ENCODE data around the gene ATP11B. TPM values are rescaled to one million over a fixed set of nuclear protein-coding genes. Genes with fewer than 3 reads are reported as not detected.

Gene ATP11B
- total and polyA plus RNA-seq, 10 of the 15 experiments (the other 5 are each of a cell fraction or from before 2014, with no cell fraction given): 10.3 to 66.9 (median 36.7) TPM

DNA sequence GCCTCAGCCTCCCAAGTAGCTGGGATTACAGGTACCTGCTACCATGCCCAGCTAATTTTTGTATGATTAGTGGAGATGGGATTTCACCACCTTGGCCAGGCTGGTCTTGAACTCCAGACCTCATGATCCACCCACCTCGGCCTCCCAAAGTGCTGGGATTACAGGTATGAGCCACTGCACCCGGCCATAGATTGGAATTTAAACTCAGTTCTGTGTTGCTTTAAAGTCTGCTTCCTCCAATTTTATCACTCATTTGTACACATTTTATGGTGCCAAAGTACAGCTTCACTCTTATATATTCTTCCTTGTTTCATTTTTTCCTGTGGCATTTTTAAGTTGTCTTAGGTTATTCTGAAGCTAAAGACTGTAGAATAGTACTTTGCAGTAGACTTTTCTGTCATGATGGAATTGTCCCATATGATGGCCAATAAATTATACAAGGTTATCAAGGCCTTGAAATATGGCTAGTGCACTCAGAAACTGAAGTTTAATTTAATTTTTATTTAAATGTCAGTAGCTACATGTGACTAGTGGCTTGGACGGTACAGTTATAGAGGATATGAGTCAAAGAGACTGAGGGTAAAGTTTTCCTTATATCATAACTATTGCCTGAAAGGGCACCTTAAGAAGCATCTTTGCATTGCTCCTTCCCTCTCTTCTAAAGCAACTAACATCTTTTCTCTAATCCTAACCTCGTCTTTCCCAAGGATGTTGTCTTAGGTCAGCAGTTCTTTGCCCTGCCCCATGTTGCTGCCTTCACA lies 28.1 kb downstream of the ATP11B start:
- no peaks in the 10 kb centered on the region for H4K20me1 ChIP-seq (ENCODE audit: control insufficient read depth, insufficient read depth)
- no peak overlapping the region for H3K27ac ChIP-seq (ENCODE audit: control insufficient read depth, insufficient read depth)
- H3K36me3 ChIP-seq (ENCODE audit: control insufficient read depth in 2 of 2, insufficient read depth in 2 of 2, low read length in 1 of 2): peaks cover 0 to 7% of the 10 kb centered on the region in 2 experiments
- no peaks in the 10 kb centered on the region for H3K27me3 ChIP-seq (replicated peaks in 1 of 2; ENCODE audit: control insufficient read depth in 2 of 2, insufficient read depth in 2 of 2, low read length in 1 of 2)
- ChIA-PET RAD21 (ENCODE audit: unreplicated experiment) (no interaction called here), CTCF (interaction anchor here (1.7 kb wide), 1 partner anchor 107 kb away, joined by 6 read pairs; no protein-coding TSS in a partner anchor), SMC1A (ENCODE audit: uncharacterized antibody, unreplicated experiment) (interaction anchor here (0.6 to 1.4 kb wide), 3 partner anchors 26 to 948 kb away, joined by 4 read pairs; no protein-coding TSS in a partner anchor), POLR2A (no interaction called here)
- H3K79me2 ChIP-seq (ENCODE audit: control insufficient read depth, insufficient read depth, low read length): peaks cover 44% of the 10 kb centered on the region
- no peak for ATAC-seq
- no peak overlapping the region for H2AFZ ChIP-seq (ENCODE audit: control insufficient read depth, low read depth, low read length)
- no peak overlapping the region for H3K4me3 ChIP-seq
- no peak overlapping the region for H3K4me2 ChIP-seq (ENCODE audit: control insufficient read depth, insufficient read depth)
- H3K9me3 ChIP-seq (replicated peaks; ENCODE audit: control insufficient read depth, insufficient read depth, low read length): no peaks in the 10 kb centered on the region; the same call in 1 of the 3 replicates
- no TSS peak for BruUV-seq (replicated peaks)
- TF ChIP-seq EP300 (IDR thresholded peaks at IDR 0.05; ENCODE audit: borderline replicate concordance in 1 of 2, control insufficient read depth in 1 of 2, low read depth in 2 of 2, low read length in 2 of 2) (no peak), HDGF (IDR thresholded peaks at IDR 0.05) (no peak), RAD51 (IDR thresholded peaks at IDR 0.05) (no peak), SUPT20H (IDR thresholded peaks at IDR 0.05; ENCODE audit: borderline replicate concordance, control insufficient read depth, low read depth, low read length) (no peak), BRCA1 (IDR thresholded peaks at IDR 0.05; ENCODE audit: low read depth, low read length) (no peak), IKZF1 (conservative IDR thresholded peaks at IDR 0.05) (no peak), TCF12 (IDR thresholded peaks at IDR 0.05; ENCODE audit: low read depth, low read length) (no peak), BMI1 (IDR thresholded peaks at IDR 0.05; ENCODE audit: borderline replicate concordance) (no peak), SKIL (IDR thresholded peaks at IDR 0.05; ENCODE audit: low read depth, poor library complexity, severe bottlenecking) (no peak), NFXL1 (IDR thresholded peaks at IDR 0.05; ENCODE audit: borderline replicate concordance) (no peak), NFYA (IDR thresholded peaks at IDR 0.05; ENCODE audit: borderline replicate concordance, low read depth, low read length) (no peak), FOXK2 (IDR thresholded peaks at IDR 0.05) (no peak), RFX5 (IDR thresholded peaks at IDR 0.05; ENCODE audit: low read depth, low read length) (no peak), FOS (IDR thresholded peaks at IDR 0.05; ENCODE audit: borderline replicate concordance, extremely low read depth, insufficient read length) (no peak), NBN (IDR thresholded peaks at IDR 0.05) (no peak), CBX3 (IDR thresholded peaks at IDR 0.05; ENCODE audit: borderline replicate concordance, low read depth) (no peak)
- TF ChIP-seq, protein P1, sequence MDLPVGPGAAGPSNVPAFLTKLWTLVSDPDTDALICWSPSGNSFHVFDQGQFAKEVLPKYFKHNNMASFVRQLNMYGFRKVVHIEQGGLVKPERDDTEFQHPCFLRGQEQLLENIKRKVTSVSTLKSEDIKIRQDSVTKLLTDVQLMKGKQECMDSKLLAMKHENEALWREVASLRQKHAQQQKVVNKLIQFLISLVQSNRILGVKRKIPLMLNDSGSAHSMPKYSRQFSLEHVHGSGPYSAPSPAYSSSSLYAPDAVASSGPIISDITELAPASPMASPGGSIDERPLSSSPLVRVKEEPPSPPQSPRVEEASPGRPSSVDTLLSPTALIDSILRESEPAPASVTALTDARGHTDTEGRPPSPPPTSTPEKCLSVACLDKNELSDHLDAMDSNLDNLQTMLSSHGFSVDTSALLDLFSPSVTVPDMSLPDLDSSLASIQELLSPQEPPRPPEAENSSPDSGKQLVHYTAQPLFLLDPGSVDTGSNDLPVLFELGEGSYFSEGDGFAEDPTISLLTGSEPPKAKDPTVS (IDR thresholded peaks at IDR 0.05; ENCODE audit: low read depth, low read length): no peak
- no peaks in the 10 kb centered on the region for H3K4me1 ChIP-seq (ENCODE audit: control insufficient read depth, insufficient read depth, low read length)
- no peak overlapping the region for H3K9ac ChIP-seq (ENCODE audit: control insufficient read depth, insufficient read depth, low read length)
- DNase-seq (ENCODE audit: low read depth, low spot score): no peak
- 96% methylated on average over 4 of the region's 4 CpGs for WGBS (ENCODE audit: insufficient coverage, insufficient replicate concordance, low lambda C conversion rate, missing lambda C conversion rate)
- in situ Hi-C loops (cut with MboI) (no loop called here), intact Hi-C loops (cut with micrococcal nuclease; ENCODE audit: unreplicated experiment) (no loop called here)
- no peak for FAIRE-seq
